ENCODE measurements around the gene RASD1. TPM values are rescaled to one million over a fixed set of nuclear protein-coding genes. Genes with fewer than 3 reads are reported as not detected.

The RASD1 gene
- total RNA-seq, 4 donors from 2014 or later: 23.5 to 83.8 (median 61.3) TPM

GRCh38 chr17:17532991-17533390 is 36.8 kb upstream of the RASD1 start:
- H3K27me3 ChIP-seq: no peaks in the 10 kb centered on the region
- in situ Hi-C loops (cut with MboI; ENCODE audit: low pct_ligation_motif_present in 1 of 4, low pct_unique_long_range_greater_than_20kb in 1 of 4, low sequenced_read_pairs in 3 of 4) (no loop called here), intact Hi-C loops (cut with DNase I; ENCODE audit: low total_unique reads) (no loop called here)
- H3K9me3 ChIP-seq: no peaks in the 10 kb centered on the region
- 84% methylated on average over 1 of the region's 1 CpG; no CpG with 5 or more reads in 1 of the 2 donors for WGBS, 2 donors (ENCODE audit: low coverage in 1 of 2)
- no peaks in the 10 kb centered on the region for H3K36me3 ChIP-seq
- no peak overlapping the region for H3K4me3 ChIP-seq
- peaks cover 0 to 17% (median 6%) of the 10 kb centered on the region in 4 donors for H3K4me1 ChIP-seq
- TF ChIP-seq EP300 (IDR thresholded peaks at IDR 0.05; ENCODE audit: low read depth): no peak
- no peak for TF ChIP-seq CTCF (IDR thresholded peaks at IDR 0.05)
- no peak for TF ChIP-seq POLR2AphosphoS5 (IDR thresholded peaks at IDR 0.05)
- no peak for TF ChIP-seq POLR2A (IDR thresholded peaks at IDR 0.05)
- DNase-seq: no peak
- H3K27ac ChIP-seq: no peak overlapping the region

- intact Hi-C loops (cut with DNase I; ENCODE audit: low total_unique reads) (no loop called here), in situ Hi-C loops (cut with MboI; ENCODE audit: low pct_ligation_motif_present in 1 of 4, low pct_unique_long_range_greater_than_20kb in 1 of 4, low sequenced_read_pairs in 3 of 4) (no loop called here)
- Histone ChIP-seq H3K27me3 (no peaks in the 10 kb centered on the region), H3K4me3 (no peak overlapping the region), H3K27ac (no peak overlapping the region), H3K4me1 (peaks cover 3 to 7% (median 4%) of the 10 kb centered on the region in 4 donors), H3K9me3 (no peaks in the 10 kb centered on the region), H3K36me3 (no peaks in the 10 kb centered on the region)
- 73 to 82% methylated on average over 4 of the region's 4 CpGs for WGBS, 2 donors (ENCODE audit: low coverage in 1 of 2)
- TF ChIP-seq POLR2AphosphoS5 (IDR thresholded peaks at IDR 0.05): no peak
- no peak for TF ChIP-seq POLR2A (IDR thresholded peaks at IDR 0.05)
- TF ChIP-seq CTCF (IDR thresholded peaks at IDR 0.05): no peak
- TF ChIP-seq EP300 (IDR thresholded peaks at IDR 0.05; ENCODE audit: low read depth): no peak
- no peak for DNase-seq
Measured at GRCh38 chr17:17531156-17531555, 35.0 kb upstream of the RASD1 start.

- intact Hi-C loops (cut with DNase I; ENCODE audit: low total_unique reads) (no loop called here), in situ Hi-C loops (cut with MboI; ENCODE audit: low pct_ligation_motif_present in 1 of 4, low pct_unique_long_range_greater_than_20kb in 1 of 4, low sequenced_read_pairs in 3 of 4) (no loop called here)
- Histone ChIP-seq H3K27me3 (no peaks in the 10 kb centered on the region), H3K27ac (no peak overlapping the region), H3K4me1 (peaks cover 3 to 13% (median 7%) of the 10 kb centered on the region in 4 donors), H3K9me3 (no peaks in the 10 kb centered on the region), H3K4me3 (no peak overlapping the region), H3K36me3 (no peaks in the 10 kb centered on the region)
- DNase-seq: no peak
- TF ChIP-seq CTCF (IDR thresholded peaks at IDR 0.05) (no peak), POLR2AphosphoS5 (IDR thresholded peaks at IDR 0.05) (no peak), POLR2A (IDR thresholded peaks at IDR 0.05) (no peak), EP300 (IDR thresholded peaks at IDR 0.05; ENCODE audit: low read depth) (no peak)
- 91% methylated on average over 21 of the region's 22 CpGs; no CpG with 5 or more reads in 1 of the 2 donors for WGBS, 2 donors (ENCODE audit: low coverage in 1 of 2)
Measured at GRCh38 chr17:17528696-17529652, 32.8 kb upstream of the RASD1 start.

- 88 to 97% methylated on average over 5 to 17 of the region's 17 CpGs for WGBS, 2 donors (ENCODE audit: low coverage in 1 of 2)
- no peaks in the 10 kb centered on the region for H3K9me3 ChIP-seq
- H3K36me3 ChIP-seq: no peaks in the 10 kb centered on the region
- intact Hi-C loops (cut with DNase I; ENCODE audit: low total_unique reads) (no loop called here), in situ Hi-C loops (cut with MboI; ENCODE audit: low pct_ligation_motif_present in 1 of 4, low pct_unique_long_range_greater_than_20kb in 1 of 4, low sequenced_read_pairs in 3 of 4) (no loop called here)
- no peak overlapping the region for H3K27ac ChIP-seq
- DNase-seq: no peak
- H3K4me3 ChIP-seq: no peak overlapping the region
- TF ChIP-seq CTCF (IDR thresholded peaks at IDR 0.05) (no peak), EP300 (IDR thresholded peaks at IDR 0.05; ENCODE audit: low read depth) (no peak), POLR2A (IDR thresholded peaks at IDR 0.05) (no peak), POLR2AphosphoS5 (IDR thresholded peaks at IDR 0.05) (no peak)
- no peaks in the 10 kb centered on the region for H3K27me3 ChIP-seq
- peaks cover 3 to 13% (median 7%) of the 10 kb centered on the region in 4 donors for H3K4me1 ChIP-seq
Measured at GRCh38 chr17:17527956-17528500, 31.8 kb upstream of the RASD1 start.

Measured in transverse colon (tissue), 4 donors.